C4-2B (cell line): ENCODE results near the gene SRPK2.

Source experiments
- CTCF ChIP-seq: fragments of 450-650 bp; conservative IDR thresholded peaks from 2 replicates; pipeline ENCODE4 v1.5.1; 2017; ENCODE audit warnings: mild to moderate bottlenecking
- ZFX ChIP-seq: fragments of 450-650 bp; IDR thresholded peaks from 2 replicates; pipeline ENCODE4 v1.6.1; 2017

GRCh38 chr7:105228555-105228954, 160.2 kb downstream of the SRPK2 start:
- TF ChIP-seq CTCF (no peak), ZFX (no peak)
